ENCODE data around the gene MYZAP.

GRCh38 chr15:57671636-57672035 is 79.9 kb downstream of the MYZAP start:
- no peak for TF ChIP-seq CTCF (IDR thresholded peaks at IDR 0.05)
- no peak for TF ChIP-seq POLR2A (IDR thresholded peaks at IDR 0.05)
